WI38 (cell line): Measurements from ENCODE around the gene UBE2E2.

ENCODE experiments used
- H3K4me3 ChIP-seq: 2 replicates; pipeline ENCODE4 v1.5.1; 2011; ENCODE audit warnings: low read depth, mild to moderate bottlenecking, control low read depth, low read length
- CTCF ChIP-seq: IDR thresholded peaks from 2 replicates; pipeline ENCODE4 v1.5.1; 2012; ENCODE audit warnings: low read depth, mild to moderate bottlenecking, control low read depth, low read length

The UBE2E2 gene

GRCh38 chr3:23496165-23496564, 293.0 kb downstream of the UBE2E2 start:
- no peak overlapping the region for H3K4me3 ChIP-seq
- TF ChIP-seq CTCF = no peak

GRCh38 chr3:23497156-23497555, 294.0 kb downstream of the UBE2E2 start:
- no peak overlapping the region for H3K4me3 ChIP-seq
- no peak for TF ChIP-seq CTCF

GRCh38 chr3:23501201-23501802, 298.2 kb downstream of the UBE2E2 start:
- no peak overlapping the region for H3K4me3 ChIP-seq

GRCh38 chr3:23508464-23508863, 305.3 kb downstream of the UBE2E2 start:
- TF ChIP-seq CTCF = no peak
- no peak overlapping the region for H3K4me3 ChIP-seq

More at GRCh38 chr3:23501201-23501802, 298.2 kb downstream of the UBE2E2 start:
- no peak for TF ChIP-seq CTCF

- no peak for TF ChIP-seq CTCF
Measured at GRCh38 chr3:23518441-23518840, 315.3 kb downstream of the UBE2E2 start.

GRCh38 chr3:23519314-23520208, 316.4 kb downstream of the UBE2E2 start:
- H3K4me3 ChIP-seq = no peak overlapping the region
- no peak for TF ChIP-seq CTCF

More at GRCh38 chr3:23518441-23518840, 315.3 kb downstream of the UBE2E2 start:
- no peak overlapping the region for H3K4me3 ChIP-seq

GRCh38 chr3:23527326-23527725, 324.2 kb downstream of the UBE2E2 start:
- no peak overlapping the region for H3K4me3 ChIP-seq
- TF ChIP-seq CTCF = no peak
